HFF-Myc (cell line): Measurements from ENCODE around the gene UPK1B.

Experiments
- DNase-seq: peaks from one replicate; pipeline ENCODE4 v3.0.0-alpha.2; 2011; ENCODE audit warnings: low read depth; ENCODE audit errors: extremely low read depth
- H3K4me3 ChIP-seq: replicated peaks from 2 replicates; pipeline ENCODE4 v1.5.1; 2011; ENCODE audit warnings: low read depth, mild to moderate bottlenecking, control low read depth, low read length
- CTCF ChIP-seq: IDR thresholded peaks from 2 replicates; pipeline ENCODE4 v1.5.1; 2012; ENCODE audit warnings: mild to moderate bottlenecking, low read depth, low read length, control low read depth; ENCODE audit errors: missing control alignments

The UPK1B gene

DNA sequence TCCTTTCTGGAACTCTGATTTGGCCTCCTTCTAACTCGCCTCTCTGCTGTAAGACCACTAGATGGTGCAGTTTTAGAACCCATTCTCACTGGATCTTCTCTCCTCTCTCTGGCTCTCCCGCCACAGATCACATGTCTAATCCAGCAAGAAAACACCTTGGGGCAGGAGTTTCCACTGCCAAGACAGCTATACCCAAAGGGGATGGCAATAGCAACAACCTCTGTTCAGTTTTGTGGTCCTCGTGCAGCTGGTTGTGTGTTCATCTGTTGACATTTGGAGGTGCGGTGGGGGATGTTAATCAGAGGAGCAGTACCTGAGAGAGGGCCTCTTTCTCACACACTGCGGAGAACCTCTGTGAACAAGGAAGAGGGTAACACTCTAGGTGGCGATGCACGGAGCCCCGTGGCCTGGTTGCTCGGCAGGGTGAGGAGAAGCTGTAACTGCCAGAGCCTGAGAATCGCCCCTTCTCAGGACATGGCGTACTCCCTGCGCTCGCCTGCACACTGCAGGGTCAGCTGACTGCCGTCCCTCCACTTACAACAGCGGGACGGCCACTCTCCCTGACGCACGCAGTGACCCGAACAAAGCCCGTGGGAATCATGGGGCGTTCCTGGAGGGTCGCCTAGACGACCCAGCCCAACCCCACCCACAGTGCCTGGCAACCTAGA lies 27.8 kb upstream of the UPK1B start, which contains the start of gene TEX55:
Gene TEX55 (plus strand): TSS at position 666 of the 668 bp plus-strand sequence. CDS start 25 bp downstream, outside the sequence.
- no peak for DNase-seq
- TF ChIP-seq CTCF, result peak; percentile 71
- no peak within 1 kb of the TSS for H3K4me3 ChIP-seq

- no peak for DNase-seq
- H3K4me3 ChIP-seq, result no peak overlapping the region
- no peak for TF ChIP-seq CTCF
These were observed 26.6 kb upstream of the UPK1B start for GRCh38 chr3:119146578-119147375.

DNA sequence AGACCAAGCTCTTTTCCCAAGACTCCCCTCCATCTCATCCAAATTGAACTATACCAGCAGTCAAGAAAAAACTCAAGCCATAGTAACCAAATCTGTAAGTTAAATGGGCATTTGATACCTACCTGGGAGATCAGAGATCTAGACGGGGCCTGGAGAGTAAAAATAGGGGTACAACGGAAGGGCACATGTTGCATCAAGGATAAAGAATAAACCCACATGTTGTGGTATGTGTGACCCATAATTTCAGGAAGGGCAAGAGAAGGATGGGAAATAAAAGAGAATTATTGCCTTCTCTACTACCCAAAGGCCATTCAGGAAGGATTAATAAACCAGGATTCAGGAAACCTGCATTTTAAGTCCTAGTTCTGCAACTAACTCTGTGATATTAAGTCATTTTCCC lies 25.9 kb upstream of the UPK1B start:
- no peak for DNase-seq
- TF ChIP-seq CTCF, result no peak

GRCh38 chr3:119148493-119149180 lies 24.8 kb upstream of the UPK1B start:
- TF ChIP-seq CTCF, result no peak
- no peak overlapping the region for H3K4me3 ChIP-seq
- DNase-seq, result no peak

More for the DNA sequence above, 25.9 kb upstream of the UPK1B start:
- no peak overlapping the region for H3K4me3 ChIP-seq

DNA sequence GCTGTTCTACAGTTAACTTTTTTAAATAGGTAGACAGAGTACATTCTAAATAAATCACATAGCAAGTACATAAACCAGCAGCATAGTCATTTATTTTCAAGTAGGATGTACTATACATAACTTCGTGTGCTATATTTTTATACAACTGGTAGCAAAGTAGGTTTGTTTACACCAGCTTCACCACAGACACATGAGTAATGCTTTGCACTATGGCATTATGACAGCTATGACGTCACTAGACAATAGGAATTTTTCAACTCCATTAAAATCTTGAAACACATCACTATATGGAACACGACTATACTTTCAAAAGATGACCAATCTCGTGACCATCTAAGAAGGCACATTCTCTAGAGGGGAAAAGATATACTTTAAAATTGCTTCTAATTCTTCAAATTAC lies 23.9 kb upstream of the UPK1B start:
- no peak for TF ChIP-seq CTCF
- H3K4me3 ChIP-seq, result no peak overlapping the region
- DNase-seq, result no peak

- TF ChIP-seq CTCF, result no peak
- DNase-seq, result no peak
- H3K4me3 ChIP-seq, result no peak overlapping the region
These were observed 16.5 kb upstream of the UPK1B start for GRCh38 chr3:119156868-119157267.
